Colon (tissue), 2 donors: ENCODE results near the gene NCR2.

Source experiments
- FAIRE-seq: peaks from 2 replicates; lab custom pipeline; 2012; peaks lifted over from hg19 to GRCh38; lab: Jason Lieb, UNC
- donor health status: control.
- donor health status: control.

Gene NCR2

DNA sequence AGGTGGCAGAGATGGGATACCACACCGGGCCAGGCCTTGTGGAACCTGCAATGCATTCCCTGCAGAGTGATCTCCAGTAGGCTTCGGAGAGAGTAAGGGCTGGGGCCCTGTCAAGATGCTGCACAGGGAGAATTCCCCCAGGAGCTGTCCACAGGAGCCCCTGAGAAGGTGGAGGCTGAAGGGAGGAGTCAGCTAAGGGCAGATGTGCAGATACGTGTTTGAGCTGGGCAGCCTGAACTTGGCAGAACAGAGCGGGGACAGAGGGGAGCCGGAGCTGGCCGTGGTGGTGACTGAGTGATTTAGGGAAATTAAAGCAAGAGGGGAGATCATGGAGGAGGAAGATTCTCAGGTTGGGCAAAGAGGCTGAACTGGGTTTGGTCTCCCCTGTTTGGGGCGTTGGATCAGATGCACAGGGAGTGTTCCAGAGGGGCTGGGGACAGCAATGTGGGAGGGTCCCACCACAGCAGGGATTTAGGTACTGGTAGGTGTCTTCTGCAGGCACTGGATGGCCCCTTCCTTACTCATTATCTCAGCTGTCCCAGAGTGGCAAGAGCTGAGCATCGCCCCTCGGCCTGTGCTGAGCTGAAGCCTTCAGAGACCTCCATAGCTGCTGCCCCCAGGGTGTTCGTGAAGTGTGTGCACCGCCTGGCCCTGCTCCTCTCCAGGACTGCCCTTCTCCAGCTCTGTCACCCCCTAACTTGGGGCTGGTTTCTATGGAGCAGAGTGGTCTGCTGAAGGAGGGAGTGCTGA is 3.8 kb upstream of the NCR2 start:
- FAIRE-seq, result no peak

DNA sequence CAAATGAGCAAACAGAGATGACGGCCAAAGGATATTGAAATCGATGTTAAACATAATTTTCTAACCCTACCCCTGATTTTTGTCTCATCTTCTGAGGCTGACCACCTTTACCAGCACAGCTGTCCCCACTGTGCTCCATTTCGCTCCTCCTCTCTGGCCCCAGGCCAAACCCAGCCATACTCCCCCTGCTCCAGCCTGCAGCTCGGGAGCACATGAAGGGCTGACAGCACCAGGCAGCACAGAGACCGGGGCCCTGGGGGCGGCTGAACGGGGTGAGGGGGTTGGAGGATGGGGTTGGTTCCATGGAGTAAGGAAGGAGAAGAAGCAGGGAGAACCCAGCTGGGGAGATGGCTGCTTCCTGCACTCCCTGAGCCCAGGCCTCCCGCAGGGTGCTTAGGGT is 3.2 kb upstream of the NCR2 start:
- no peak for FAIRE-seq

DNA sequence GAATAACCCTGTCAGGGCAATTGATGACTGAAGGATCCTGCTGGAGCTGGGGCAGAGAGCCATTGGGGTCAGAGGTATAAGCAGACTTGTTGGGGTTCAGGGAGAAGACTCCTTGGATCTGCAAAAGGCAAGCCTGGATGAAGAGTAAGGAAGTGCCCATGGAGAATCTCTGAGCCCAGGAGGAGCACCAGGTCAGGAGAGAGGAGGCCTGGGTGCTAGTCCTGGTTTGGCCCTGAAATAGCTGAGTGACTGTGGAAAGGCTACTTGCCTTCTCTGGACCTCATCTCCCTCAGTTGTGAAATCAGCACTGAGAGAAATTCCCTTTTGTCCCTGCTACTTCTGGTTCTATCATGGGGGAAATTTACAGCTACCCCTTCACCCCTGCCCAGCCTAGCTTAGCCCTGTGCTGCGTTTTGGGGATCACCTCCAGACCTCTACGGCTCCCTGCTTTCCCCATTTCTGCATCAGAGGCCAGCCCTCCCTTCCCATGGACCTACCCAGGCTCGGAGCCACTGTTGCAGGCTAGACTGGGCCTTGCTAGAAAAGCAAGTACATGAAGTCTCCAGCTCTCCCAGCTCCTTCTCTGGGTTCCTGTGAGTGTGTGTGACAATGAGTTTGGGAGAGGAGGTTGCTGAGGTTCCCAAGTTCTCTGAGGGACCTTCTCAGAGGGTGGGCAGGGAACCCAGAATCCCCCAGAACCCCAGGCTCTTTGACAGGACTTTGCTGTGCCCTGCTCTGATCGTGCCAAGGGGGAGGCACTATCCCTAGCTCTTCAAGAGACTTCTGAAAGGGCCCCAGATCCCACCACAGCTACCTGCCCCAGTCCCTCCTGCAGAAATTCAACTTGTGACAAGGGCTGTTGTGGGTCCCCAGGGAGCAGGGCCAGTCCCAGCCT is 2.3 kb upstream of the NCR2 start:
- no peak for FAIRE-seq

DNA sequence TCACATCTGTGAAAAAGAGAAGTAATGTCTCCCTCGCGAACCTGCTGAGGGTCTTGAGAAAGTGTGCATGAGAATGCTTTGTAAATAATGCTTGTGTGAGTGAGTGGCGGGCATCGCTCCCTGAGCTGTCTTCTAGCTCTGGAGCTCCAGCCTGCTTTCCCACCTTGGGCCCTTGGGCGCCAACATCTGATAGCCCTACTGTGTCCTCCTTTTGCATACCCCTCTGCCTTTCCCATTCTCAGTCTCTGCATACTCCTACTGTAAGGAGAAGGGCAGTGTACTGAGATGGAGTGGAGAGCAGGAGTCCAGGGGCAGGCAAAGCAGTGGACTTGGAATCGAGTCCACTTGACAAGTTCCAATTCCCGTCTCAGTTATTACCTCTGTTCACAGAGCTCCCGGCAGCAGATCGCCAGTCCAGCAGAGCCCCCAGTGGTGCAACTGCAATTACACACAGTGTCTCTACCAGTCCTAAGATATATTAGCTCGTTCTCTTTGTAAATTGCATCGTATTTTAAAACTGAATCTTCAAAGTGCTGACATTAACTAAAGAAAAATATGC is 847 bp upstream of the NCR2 start:
- no peak for FAIRE-seq

DNA sequence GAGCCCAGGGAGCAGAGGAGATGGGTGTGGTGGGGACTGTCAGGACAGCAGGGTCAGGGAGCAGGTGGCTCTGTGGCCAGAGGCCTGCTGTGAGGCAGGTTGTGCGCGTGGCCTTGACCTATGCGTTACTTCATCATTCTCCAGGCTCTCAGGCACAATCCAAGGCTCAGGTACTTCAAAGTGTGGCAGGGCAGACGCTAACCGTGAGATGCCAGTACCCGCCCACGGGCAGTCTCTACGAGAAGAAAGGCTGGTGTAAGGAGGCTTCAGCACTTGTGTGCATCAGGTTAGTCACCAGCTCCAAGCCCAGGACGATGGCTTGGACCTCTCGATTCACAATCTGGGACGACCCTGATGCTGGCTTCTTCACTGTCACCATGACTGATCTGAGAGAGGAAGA is 535 bp downstream of the NCR2 start:
- FAIRE-seq, result no peak

DNA sequence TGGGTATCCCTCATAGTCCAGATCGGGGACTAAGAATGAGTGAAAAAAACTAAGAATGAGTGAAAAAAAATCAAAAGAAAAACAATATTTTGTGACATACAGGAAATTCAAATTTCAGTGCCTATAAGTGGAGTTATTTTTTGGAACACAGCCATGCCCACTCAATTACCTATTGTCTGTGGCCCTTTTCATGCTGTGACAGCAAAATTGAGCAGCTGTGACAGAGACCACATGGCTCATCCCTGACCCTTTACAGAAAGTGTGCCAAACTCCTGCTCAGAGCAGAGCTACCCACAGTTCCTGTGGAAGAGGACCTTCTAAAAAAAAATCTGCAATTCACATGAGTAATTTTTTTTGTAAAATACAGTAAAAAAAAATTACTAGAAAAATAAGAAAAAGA is 1.4 kb downstream of the NCR2 start:
- FAIRE-seq, result no peak

DNA sequence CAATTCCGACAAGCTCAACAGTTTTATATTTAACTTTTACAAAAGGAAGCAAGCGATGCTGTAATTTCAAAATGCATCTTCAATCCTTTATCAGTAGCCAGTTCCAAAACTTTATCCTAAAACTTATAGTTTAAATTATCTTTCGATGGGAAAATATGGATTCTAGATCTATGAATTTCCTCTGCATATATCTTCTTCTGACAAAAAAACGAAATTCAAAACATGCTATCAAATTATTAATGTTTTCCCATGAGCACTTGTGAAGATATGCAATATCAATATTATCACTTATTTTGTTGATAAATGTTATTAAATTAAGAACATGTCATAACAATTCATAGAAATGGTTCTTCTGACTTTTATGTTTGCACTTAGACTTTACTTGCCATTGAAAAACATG is 2.3 kb downstream of the NCR2 start:
- FAIRE-seq, result peak; percentile 24

DNA sequence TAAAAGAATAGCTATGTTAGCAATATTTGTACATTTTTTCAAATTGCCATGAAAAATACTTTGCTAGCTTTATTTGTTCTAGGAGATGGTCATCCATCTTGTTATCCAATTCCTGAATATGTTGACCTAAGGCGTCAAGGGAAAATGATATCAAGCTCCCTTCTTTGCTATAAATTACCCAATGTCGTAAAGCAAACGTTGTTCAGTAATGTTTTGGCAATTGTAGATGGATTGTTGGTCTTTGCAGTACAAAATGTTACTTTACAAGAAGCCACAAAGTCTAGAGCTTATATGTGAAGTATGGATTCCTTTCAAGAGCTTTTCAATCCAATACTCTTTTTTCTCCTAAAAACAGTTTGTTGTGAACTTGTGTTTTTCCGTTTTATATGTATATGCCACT is 3.3 kb downstream of the NCR2 start:
- no peak for FAIRE-seq

DNA sequence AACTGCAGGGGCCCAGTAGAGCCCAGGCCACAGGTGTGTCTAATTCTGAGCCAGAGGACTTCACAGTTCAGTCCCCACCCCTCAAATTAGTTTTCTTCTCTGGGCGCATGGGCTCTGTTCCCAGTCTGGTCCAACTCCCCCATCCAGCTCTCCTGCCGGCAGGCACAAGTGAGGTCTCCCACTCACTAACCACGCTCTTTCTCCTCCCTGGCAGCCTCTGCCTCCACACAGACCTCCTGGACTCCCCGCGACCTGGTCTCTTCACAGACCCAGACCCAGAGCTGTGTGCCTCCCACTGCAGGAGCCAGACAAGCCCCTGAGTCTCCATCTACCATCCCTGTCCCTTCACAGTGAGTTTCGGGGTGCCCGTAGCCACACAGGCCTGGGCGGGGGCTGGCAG is 6.2 kb downstream of the NCR2 start:
- FAIRE-seq, result no peak

DNA sequence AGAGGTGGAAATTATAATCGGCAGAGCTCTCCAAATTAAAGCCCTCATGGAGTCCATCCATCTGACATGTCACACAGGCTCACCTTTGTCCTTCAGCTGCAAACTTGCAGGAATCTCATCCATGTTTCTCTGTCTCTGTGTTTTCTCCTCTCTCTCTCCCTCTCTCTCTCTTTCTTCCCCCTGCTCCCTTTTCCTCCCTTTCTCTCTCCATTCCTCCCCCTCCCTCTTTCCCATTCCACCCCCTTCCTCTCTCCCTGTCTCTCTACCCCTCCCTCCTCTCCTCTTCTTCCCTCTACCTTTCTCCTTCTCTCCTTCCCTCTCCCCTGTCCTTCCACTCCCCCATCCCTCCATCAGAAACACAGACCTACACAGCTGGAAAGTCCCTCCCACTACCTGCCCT is 6.8 kb downstream of the NCR2 start:
- no peak for FAIRE-seq

DNA sequence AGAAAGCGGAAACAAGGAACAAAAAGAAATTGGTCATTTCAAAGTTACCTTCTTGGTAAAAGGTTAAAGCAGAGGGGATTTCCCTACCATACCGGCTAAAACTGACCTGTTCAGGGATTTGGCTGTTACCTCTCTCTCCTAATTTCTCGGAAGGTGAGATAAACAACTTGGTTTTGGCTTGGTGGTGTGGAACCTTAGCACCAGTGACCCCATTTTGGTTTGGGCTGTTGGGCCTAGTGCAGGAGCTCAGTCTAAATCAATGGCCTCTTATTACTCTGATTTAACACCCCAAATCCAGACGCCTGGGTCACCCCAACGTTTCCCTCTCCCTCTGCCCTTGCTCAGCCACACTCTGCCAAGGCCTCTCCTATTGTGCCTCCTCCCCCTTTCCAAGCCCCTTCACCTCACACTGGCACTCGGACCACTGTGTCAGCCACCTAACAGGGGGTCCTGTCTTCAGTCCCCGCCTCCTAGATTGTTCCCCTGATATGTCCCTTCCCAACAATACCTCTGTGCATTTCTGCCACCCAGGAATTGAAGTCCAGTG is 8.3 kb downstream of the NCR2 start:
- FAIRE-seq, result no peak

DNA sequence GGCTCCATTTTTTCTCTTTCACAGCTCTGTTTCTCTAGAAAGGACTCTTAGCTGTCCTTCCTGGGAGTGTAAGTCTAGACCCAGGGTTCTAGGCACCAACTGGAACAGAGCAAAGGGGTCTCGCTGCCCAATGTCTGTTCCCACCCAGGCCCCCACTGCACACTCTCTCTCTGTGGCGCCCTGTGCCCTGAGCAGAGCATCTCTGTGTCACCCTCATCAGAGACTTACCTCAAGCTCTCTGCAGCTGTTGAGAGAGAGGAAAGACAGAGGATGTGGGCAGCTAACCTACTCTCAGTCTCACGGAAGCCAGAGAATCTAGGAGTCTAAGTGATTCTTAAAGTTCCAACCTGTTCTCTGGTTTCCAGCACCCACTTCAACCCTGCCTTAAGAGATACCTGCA is 9.5 kb downstream of the NCR2 start:
- FAIRE-seq, result no peak

DNA sequence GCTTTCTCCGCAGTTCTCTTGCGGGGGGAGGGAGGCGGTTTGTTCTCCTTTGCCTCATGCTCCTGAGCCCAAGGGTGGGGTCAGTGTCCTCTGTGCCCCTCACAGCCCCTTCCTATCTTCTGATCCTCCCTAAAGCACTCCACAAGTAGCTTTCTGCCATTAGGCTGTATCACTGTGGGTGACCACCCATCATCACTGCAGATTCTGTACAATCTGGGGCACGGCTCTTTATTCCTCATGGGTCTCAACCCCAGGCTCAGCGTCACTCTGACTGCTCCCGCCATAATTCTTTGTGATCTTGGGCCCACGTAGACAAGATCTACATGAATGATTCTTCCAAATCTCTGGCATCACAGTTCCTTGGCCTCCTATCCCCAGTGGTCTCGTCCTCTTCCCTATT is 10.5 kb downstream of the NCR2 start:
- no peak for FAIRE-seq

DNA sequence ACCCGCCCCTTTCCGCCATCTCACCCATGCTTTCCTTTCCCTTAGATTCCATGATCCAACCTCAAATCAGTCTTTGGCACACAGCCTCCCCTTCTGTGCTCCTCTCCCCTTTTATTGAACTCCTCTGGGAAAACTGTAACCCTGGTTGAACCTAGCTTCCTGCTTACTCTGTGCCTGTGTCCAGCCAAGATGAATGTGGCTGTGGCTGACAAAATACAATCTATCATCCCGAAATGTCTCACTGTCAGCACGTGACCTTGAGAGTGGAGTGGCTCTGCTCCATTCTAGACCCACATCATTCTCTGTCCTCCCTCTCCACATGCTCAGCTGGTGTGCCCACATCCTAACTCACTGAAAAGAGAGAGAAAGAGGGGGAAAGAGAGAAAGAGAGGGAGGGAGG is 11.0 kb downstream of the NCR2 start:
- FAIRE-seq, result no peak

DNA sequence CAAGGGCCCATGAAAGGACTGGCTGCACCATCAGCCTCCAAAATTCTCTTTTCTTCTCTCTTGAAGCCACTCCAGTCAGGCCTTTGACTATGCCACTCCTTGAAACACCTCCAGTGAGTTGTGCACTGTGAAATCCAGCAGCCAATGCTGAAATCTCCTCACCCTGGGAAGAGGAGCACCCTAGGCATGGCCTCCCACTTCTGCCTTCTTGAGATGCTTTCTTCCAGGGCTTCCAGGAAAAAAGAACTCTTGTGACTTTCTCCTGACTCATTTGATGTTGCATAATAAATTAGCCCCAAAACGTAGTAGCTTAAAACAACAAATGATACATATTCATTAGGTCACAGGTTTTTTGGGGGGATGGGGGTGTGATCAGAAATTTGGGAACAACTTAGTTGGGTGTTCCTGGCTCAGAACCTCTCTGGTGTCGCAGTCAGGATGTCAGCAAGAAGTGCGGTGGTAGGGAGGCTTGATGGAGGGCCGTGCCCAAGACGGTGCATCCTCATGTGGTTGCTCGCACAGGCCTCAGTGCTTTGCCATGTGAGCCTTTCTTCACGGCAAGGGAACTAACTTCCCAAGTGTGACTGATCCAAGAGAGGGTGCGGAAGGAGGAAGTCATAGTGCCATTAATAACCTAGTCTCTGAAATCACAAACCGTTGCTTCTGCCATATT is 12.1 kb downstream of the NCR2 start:
- no peak for FAIRE-seq

DNA sequence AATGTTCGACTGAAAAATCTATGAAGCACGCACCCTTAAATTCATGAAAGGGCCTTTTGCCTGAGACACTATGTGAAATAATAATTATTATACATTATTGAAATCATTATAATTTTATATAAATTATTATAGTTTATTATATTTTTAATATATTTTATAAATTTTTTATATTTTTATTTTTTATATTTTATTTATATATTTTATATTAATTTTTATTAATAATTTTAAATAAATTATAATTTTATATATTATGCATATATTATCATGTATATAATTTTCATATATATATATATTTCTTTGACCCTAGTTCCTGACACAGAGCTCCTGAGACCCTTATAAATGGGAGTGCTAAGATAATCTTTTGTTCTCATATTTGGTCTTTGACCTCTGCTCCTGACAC is 13.5 kb downstream of the NCR2 start:
- FAIRE-seq, result peak; percentile 96

DNA sequence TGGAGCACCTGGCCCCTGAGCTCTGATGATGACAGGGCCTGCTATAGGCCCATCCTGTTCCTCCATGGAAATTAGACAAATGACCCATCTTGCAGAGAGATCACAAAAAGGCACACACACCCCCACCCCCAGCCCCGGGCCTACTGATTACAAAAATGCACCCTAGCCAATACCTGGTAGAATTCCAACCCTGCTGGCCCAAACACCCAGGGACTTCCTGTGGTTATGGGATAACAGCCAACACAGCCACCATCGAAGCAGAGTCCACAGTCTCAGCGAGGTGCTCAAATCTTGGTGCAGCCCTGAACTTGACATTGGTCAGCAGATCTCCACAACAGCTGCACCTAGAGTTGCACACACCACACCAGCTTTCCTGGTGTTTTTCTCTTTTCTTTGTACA is 17.0 kb downstream of the NCR2 start:
- no peak for FAIRE-seq

DNA sequence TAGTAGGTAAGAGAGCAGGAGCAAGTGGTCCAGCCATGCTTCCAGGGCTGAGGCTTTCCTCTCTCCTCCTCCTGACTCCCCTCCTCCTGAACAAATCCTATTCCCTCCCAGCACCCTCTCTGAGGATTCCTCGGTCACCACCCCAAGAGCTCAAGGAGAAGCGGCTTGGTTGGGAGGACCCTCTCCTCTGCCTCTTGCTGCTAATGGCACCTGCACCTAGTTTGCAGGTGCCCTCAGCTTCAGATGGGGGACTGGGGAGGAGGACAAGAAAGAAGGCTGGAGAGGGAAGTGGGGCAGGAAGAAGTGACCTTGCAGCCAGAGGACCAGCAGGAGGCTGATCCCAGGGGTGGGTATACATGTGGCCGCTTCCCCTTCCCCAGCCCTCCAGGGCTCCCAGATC is 17.5 kb downstream of the NCR2 start:
- FAIRE-seq, result no peak

DNA sequence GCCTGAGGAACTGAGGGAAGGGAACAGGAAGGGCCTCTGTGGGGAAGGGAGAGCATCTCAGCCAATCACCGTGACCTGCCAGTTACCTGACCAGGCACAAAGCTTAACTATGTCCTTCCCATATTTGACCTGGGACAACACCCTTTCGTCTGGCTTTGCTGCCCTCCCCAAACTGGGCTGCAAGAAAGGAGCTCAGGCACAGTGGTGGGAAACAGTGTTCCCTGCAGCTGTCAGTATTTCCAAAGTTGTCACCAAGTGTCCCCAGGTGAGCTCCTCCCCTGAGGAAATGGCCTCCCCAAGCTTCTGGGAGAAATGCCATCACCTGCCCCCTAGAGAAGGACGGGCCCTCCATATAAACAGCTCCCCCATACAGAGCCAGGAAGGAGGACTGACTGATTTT is 17.9 kb downstream of the NCR2 start:
- no peak for FAIRE-seq

DNA sequence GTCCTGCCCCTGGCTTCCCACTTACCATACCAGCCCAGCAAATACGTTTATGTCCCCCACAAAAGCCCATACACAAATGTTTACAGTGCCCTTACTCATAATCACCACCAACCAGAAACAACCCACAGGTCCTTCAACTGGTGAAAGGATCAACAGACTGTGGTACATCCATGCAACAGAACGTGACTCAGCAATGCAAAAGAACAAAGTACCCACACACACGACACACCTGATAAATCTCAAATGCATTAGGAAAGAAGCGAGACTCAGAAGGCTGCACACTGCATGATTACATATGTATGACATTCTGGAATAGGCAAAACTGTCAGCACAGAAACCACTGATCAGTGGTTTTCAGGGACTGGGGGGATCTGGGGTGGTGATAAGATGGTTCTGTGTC is 20.5 kb downstream of the NCR2 start:
- FAIRE-seq, result no peak

DNA sequence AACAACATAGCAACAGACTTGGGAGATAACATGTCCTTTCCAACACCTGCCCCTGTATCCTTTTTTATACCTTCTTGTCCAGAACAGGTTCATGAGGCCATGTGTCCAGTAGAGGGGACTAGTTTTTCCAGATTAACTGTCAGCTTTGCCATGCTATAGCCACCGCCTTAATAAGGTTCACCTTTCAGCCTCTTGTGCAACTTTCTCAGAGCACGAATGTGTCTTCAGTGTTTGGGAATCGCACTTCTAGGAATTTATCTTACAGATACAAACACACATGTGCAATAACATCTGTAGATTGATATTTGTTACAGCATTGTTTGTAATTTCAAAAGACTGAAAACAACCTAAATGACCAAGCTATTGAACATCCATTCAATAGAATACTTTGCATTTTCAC is 21.4 kb downstream of the NCR2 start:
- FAIRE-seq, result no peak

DNA sequence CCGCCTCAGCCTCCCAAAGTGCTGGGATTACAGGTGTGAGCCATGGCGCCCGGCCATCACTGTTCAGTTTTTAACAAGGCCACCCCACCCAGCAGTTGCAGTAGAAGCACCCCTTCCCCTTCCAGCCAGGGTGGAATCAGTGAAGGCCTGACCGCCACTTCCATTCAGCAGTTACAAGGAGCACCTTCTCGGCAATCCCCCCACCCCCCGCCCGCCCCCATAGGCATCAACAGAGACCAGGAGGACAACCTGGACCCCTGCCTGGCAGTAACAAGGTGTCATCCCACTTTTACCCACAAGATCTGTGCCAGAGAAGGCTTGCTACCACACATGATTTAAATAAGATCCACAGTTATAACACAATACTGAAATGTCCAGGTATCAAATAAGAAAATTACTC is 23.1 kb downstream of the NCR2 start:
- no peak for FAIRE-seq
